MM.1S (cell line): ENCODE data around the gene SLC10A2.

Source experiments
- DNase-seq: peaks from one replicate; pipeline ENCODE4 v3.0.0-alpha.2; 2015
- H2AFZ ChIP-seq: fragments of 300-600 bp; sonication (generic); 2 replicates; pipeline ENCODE4 v1.6.0; 2016; ENCODE audit warnings: antibody characterized with exemption, low read length
- H3F3A ChIP-seq: fragments of 300-600 bp; sonication (generic); 2 replicates; pipeline ENCODE4 v1.6.1; 2016; ENCODE audit warnings: mild to moderate bottlenecking, antibody characterized with exemption, low read length, moderate library complexity, mixed read lengths; ENCODE audit not compliant: insufficient read depth
- H3K27ac ChIP-seq: fragments of 300-600 bp; sonication (generic); 2 replicates; pipeline ENCODE4 v1.5.1; 2016; ENCODE audit warnings: mild to moderate bottlenecking, low read length
- H3K27me3 ChIP-seq: fragments of 300-600 bp; sonication (generic); replicated peaks from 2 replicates; pipeline ENCODE4 v1.6.0; 2016; ENCODE audit warnings: low read length; ENCODE audit not compliant: insufficient read depth
- H3K36me3 ChIP-seq: fragments of 300-600 bp; sonication (generic); replicated peaks from 2 replicates; pipeline ENCODE4 v1.6.1; 2016; ENCODE audit warnings: mild to moderate bottlenecking, low read length, mixed read lengths; ENCODE audit not compliant: insufficient read depth
- H3K4me1 ChIP-seq: fragments of 300-600 bp; sonication (generic); 2 replicates; pipeline ENCODE4 v1.6.1; 2016; ENCODE audit warnings: low read length, mixed read lengths
- H3K4me2 ChIP-seq: fragments of 300-600 bp; sonication (generic); 2 replicates; pipeline ENCODE4 v1.6.0; 2016; ENCODE audit warnings: low read depth, low read length
- H3K4me3 ChIP-seq: fragments of 300-600 bp; sonication (generic); 2 replicates; pipeline ENCODE4 v1.5.1; 2016; ENCODE audit warnings: low read length, mixed read lengths
- H3K79me2 ChIP-seq: fragments of 300-600 bp; sonication (generic); 2 replicates; pipeline ENCODE4 v1.6.1; 2016; ENCODE audit warnings: mixed run types, low read length, mixed read lengths
- H3K9ac ChIP-seq: fragments of 300-600 bp; sonication (generic); 2 replicates; pipeline ENCODE4 v1.6.1; 2016; ENCODE audit warnings: low read length, mixed read lengths
- H3K9me2 ChIP-seq: fragments of 300-600 bp; sonication (generic); replicated peaks from 2 replicates; pipeline ENCODE4 v1.6.1; 2016; ENCODE audit warnings: mild to moderate bottlenecking, low read length, mixed read lengths; ENCODE audit not compliant: insufficient read depth
- H3K9me3 ChIP-seq: fragments of 300-600 bp; sonication (generic); replicated peaks from 2 replicates; pipeline ENCODE4 v1.6.1; 2016; ENCODE audit warnings: mild to moderate bottlenecking, low read length, mixed read lengths; ENCODE audit not compliant: insufficient read depth
- H4K20me1 ChIP-seq: fragments of 300-600 bp; sonication (generic); 2 replicates; pipeline ENCODE4 v1.6.1; 2016; ENCODE audit warnings: mild to moderate bottlenecking, low read length, moderate library complexity, mixed read lengths; ENCODE audit not compliant: insufficient read depth
- EZH2 ChIP-seq: fragments of 300-600 bp; sonication (generic); optimal IDR thresholded peaks from 2 replicates; pipeline ENCODE3; 2017; ENCODE audit warnings: low read depth, mild to moderate bottlenecking, antibody characterized with exemption, low read length, mixed read lengths
- EZH2phosphoT487 ChIP-seq: fragments of 300-600 bp; sonication (generic); IDR thresholded peaks from 2 replicates; pipeline ENCODE4 v1.6.1; 2018; ENCODE audit warnings: antibody characterized with exemption, low read length
- TF ChIP-seq, protein P1 (sequence below): fragments of 300-600 bp; sonication (generic); IDR thresholded peaks from 2 replicates; pipeline ENCODE4 v1.5.1; 2016; ENCODE audit warnings: antibody characterized with exemption, low read length, mixed read lengths

Gene SLC10A2

DNA sequence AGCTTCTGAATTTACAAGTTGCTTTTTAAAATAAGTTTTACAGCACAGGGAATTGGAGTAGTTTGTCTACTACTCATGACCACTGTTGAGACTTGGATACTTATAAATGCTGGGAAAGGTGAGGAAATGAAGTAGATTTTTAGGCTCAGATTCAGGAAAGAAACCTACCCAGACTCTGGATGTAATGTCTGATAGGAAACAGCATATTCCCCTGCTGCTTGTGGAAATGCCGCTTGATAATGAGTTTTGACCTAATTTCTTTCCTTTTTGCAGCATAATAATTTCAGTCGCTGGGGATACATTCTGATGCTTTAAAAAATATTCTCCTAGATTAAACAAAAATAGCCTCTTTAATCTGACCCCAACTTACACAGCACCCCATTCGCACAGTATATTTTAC, 53.6 kb downstream of the SLC10A2 start:
- no peak for TF ChIP-seq EZH2
- TF ChIP-seq, protein P1, sequence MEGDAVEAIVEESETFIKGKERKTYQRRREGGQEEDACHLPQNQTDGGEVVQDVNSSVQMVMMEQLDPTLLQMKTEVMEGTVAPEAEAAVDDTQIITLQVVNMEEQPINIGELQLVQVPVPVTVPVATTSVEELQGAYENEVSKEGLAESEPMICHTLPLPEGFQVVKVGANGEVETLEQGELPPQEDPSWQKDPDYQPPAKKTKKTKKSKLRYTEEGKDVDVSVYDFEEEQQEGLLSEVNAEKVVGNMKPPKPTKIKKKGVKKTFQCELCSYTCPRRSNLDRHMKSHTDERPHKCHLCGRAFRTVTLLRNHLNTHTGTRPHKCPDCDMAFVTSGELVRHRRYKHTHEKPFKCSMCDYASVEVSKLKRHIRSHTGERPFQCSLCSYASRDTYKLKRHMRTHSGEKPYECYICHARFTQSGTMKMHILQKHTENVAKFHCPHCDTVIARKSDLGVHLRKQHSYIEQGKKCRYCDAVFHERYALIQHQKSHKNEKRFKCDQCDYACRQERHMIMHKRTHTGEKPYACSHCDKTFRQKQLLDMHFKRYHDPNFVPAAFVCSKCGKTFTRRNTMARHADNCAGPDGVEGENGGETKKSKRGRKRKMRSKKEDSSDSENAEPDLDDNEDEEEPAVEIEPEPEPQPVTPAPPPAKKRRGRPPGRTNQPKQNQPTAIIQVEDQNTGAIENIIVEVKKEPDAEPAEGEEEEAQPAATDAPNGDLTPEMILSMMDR: no peak
- TF ChIP-seq EZH2phosphoT487: no peak
- no peak overlapping the region for H3K27ac ChIP-seq
- H2AFZ ChIP-seq: no peak overlapping the region
- H4K20me1 ChIP-seq: no peaks in the 10 kb centered on the region
- no peak for DNase-seq
- H3K4me2 ChIP-seq: no peak overlapping the region
- H3K9ac ChIP-seq: no peak overlapping the region
- no peaks in the 10 kb centered on the region for H3K9me2 ChIP-seq
- H3K27me3 ChIP-seq: no peaks in the 10 kb centered on the region
- no peaks in the 10 kb centered on the region for H3K4me1 ChIP-seq
- no peaks in the 10 kb centered on the region for H3K36me3 ChIP-seq
- no peaks in the 10 kb centered on the region for H3K79me2 ChIP-seq
- H3K9me3 ChIP-seq: no peaks in the 10 kb centered on the region
- no peak overlapping the region for H3K4me3 ChIP-seq
- H3F3A ChIP-seq: no peaks in the 10 kb centered on the region

DNA sequence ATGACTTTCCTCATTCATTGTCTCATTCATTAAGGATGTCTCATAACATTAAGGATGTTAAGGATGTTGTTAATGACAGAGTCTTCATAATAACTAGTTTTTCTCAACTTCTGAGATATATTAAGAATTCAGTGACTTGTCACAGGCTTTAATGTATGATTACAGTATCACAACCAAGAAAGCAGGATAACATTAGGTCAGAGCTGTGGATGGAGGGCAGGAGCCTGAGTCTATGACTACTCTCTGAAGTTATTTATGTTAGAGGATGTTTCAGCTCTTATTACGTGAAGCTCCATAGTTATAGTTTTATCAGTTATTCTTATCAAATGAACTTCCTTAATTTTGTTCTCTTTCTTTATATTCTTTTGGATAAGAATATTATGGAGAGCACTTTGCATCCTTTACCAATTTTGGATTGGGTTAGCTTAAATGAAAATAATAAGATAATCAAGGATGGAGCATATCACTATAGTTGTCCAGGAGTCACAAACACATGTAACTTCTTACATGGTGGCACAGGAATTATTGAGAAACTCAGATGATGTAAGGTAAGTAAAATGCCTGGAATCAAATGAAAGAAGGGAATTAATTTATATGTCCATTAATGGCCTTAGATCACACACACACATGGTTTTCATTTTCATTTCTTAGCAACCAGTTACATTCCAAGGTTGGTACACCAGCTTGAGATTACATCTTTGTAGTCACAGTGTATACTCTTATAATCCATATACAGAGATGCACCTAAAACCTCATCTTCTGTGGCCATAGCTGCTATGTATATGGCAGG, 57.0 kb downstream of the SLC10A2 start:
- Histone ChIP-seq H3K36me3 (no peaks in the 10 kb centered on the region), H3K4me2 (no peak overlapping the region), H3K9ac (no peak overlapping the region), H3K27ac (no peak overlapping the region), H2AFZ (no peak overlapping the region), H3K9me3 (no peaks in the 10 kb centered on the region), H3K4me1 (0 out of 2 replicates have a peak, but pooled peaks cover 5% of the 10 kb centered on the region), H3K9me2 (no peaks in the 10 kb centered on the region), H3K27me3 (no peaks in the 10 kb centered on the region), H3K4me3 (no peak overlapping the region), H3K79me2 (no peaks in the 10 kb centered on the region), H3F3A (no peaks in the 10 kb centered on the region), H4K20me1 (no peaks in the 10 kb centered on the region)
- no peak for DNase-seq
- TF ChIP-seq, protein P1: no peak
- TF ChIP-seq EZH2: no peak
- TF ChIP-seq EZH2phosphoT487: no peak

DNA sequence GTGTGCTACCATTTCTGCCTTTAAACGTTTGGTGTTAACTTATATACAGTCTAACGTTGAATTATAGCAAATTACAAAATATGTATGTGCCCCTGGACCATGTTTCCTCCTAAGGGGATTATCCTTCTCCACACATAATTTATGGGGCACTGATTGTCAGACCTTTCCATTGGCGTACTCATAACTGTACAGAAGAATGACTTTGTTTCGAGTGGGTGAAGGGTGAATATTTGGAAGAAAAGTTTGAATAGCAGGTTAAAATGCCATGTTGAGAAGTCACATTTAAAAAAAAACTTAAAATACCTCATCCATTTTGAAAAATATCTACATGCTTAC, 58.8 kb downstream of the SLC10A2 start:
- Histone ChIP-seq H3K4me2 (0 out of 2 replicates have a peak overlapping the region, but pooled peaks have one; percentile 0), H3K79me2 (no peaks in the 10 kb centered on the region), H3K9me2 (no peaks in the 10 kb centered on the region), H4K20me1 (no peaks in the 10 kb centered on the region), H3K27me3 (no peaks in the 10 kb centered on the region), H2AFZ (no peak overlapping the region), H3F3A (no peaks in the 10 kb centered on the region), H3K9me3 (no peaks in the 10 kb centered on the region), H3K4me3 (no peak overlapping the region), H3K9ac (no peak overlapping the region), H3K27ac (no peak overlapping the region), H3K36me3 (no peaks in the 10 kb centered on the region), H3K4me1 (0 out of 2 replicates have a peak, but pooled peaks cover 5% of the 10 kb centered on the region)
- no peak for DNase-seq
- TF ChIP-seq, protein P1: no peak
- no peak for TF ChIP-seq EZH2
- TF ChIP-seq EZH2phosphoT487: no peak
